Endothelial cell of umbilical vein (primary cell): Measurements from ENCODE around the gene ITGAE. TPM values are rescaled to one million over a fixed set of nuclear protein-coding genes. Genes with fewer than 3 reads are reported as not detected.

Experiments
- BruUV-seq: library from RNA; stranded (reverse); fragments of 400-500 nt; replicated peaks from 2 replicates; lab custom pipeline; 2021; lab: Mats Ljungman, UMichigan
- CTCF ChIA-PET: fragments of 300-600, 350-600 bp; sonication (Branson Sonifier 250); formaldehyde crosslinking; loops from one replicate; lab custom pipeline; 2021; ENCODE audit warnings: antibody characterized with exemption, inconsistent platforms; lab: Charles Lee
- POLR2A ChIA-PET: fragments of 300-600, 350-600 bp; sonication (Branson Sonifier 250); formaldehyde crosslinking; loops from one replicate; lab custom pipeline; 2021; ENCODE audit warnings: antibody characterized with exemption, inconsistent platforms; lab: Charles Lee
- DNase-seq: peaks from one replicate; pipeline ENCODE4 v3.0.0-alpha.2; 2011; ENCODE audit warnings: low read depth, low spot score
- FAIRE-seq: peaks from 2 replicates; lab custom pipeline; 2011; peaks lifted over from hg19 to GRCh38; lab: Jason Lieb, UNC
- H2AFZ ChIP-seq: 2 replicates; pipeline ENCODE4 v1.6.0; 2012; ENCODE audit warnings: low read depth, low read length, control low read depth, inconsistent platforms
- H3K27ac ChIP-seq: 2 replicates; pipeline ENCODE4 v1.5.1; 2011; ENCODE audit warnings: low read depth, mild to moderate bottlenecking, control low read depth, low read length, moderate library complexity; ENCODE audit not compliant: insufficient read depth
- H3K27me3 ChIP-seq, 2 experiments: 2 replicates each; pipeline versions ENCODE4 v1.6.0 to v1.6.1; 2011; ENCODE audit warnings: low read length in 2 of 2, mixed read lengths in 1 of 2; ENCODE audit not compliant: control insufficient read depth in 2 of 2, insufficient read depth in 2 of 2
- H3K36me3 ChIP-seq, 2 experiments: 2 replicates in 1 of 2; 3 replicates in 1 of 2; pipeline ENCODE4 v1.5.1; 2011; ENCODE audit warnings: low read length in 2 of 2, mild to moderate bottlenecking in 1 of 2, moderate library complexity in 1 of 2; ENCODE audit not compliant: control insufficient read depth in 2 of 2, insufficient read depth in 2 of 2; ENCODE audit errors: extremely low read depth in 1 of 2
- H3K4me1 ChIP-seq: 3 replicates; pipeline ENCODE4 v1.5.1; 2011; ENCODE audit warnings: mild to moderate bottlenecking, low read length; ENCODE audit not compliant: control insufficient read depth, insufficient read depth; ENCODE audit errors: extremely low read depth
- H3K4me2 ChIP-seq: 2 replicates; pipeline ENCODE4 v1.6.1; 2011; ENCODE audit warnings: low read length, control low read depth, mixed read lengths; ENCODE audit not compliant: insufficient read depth
- H3K4me3 ChIP-seq, 3 experiments: fragments of 200-600 bp in 1 of 3; sonication (generic), shearing (Covaris generic) in 1 of 3; replicated peaks in 1 of 3; 2 replicates each; pipeline ENCODE4 v1.5.1; 2011 to 2016; ENCODE audit warnings: control low read depth in 3 of 3, low read length in 3 of 3, mild to moderate bottlenecking in 2 of 3, inconsistent platforms in 1 of 3, low read depth in 1 of 3, moderate library complexity in 1 of 3; ENCODE audit not compliant: insufficient read depth in 1 of 3
- H3K79me2 ChIP-seq: 2 replicates; pipeline ENCODE4 v1.6.0; 2012; ENCODE audit warnings: low read length, inconsistent platforms; ENCODE audit not compliant: control insufficient read depth, insufficient read depth
- H3K9ac ChIP-seq: replicated peaks from 2 replicates; pipeline ENCODE3; 2011; ENCODE audit warnings: low read length, control low read depth; ENCODE audit not compliant: insufficient read depth; ENCODE audit errors: extremely low read depth
- H3K9me1 ChIP-seq: replicated peaks from 3 replicates; pipeline ENCODE4 v1.6.0; 2011; ENCODE audit warnings: mild to moderate bottlenecking, low read length; ENCODE audit not compliant: control insufficient read depth, insufficient read depth; ENCODE audit errors: extremely low read depth
- H3K9me3 ChIP-seq: replicated peaks from 2 replicates; pipeline ENCODE4 v1.5.1; 2012; ENCODE audit warnings: low read length, inconsistent platforms; ENCODE audit not compliant: control insufficient read depth, insufficient read depth
- H4K20me1 ChIP-seq: replicated peaks from 2 replicates; pipeline ENCODE3; 2011; ENCODE audit warnings: mild to moderate bottlenecking, low read length; ENCODE audit not compliant: control insufficient read depth, insufficient read depth; ENCODE audit errors: extremely low read depth
- FOS ChIP-seq: IDR thresholded peaks from 2 replicates; pipeline ENCODE4 v1.6.1; 2011; ENCODE audit warnings: mild to moderate bottlenecking, low read length, moderate library complexity, borderline replicate concordance; ENCODE audit not compliant: insufficient read depth
- MYC ChIP-seq: IDR thresholded peaks from one replicate; pipeline ENCODE4 v1.6.1; 2011; ENCODE audit warnings: mild to moderate bottlenecking, low read depth, low read length
- POLR2A ChIP-seq: IDR thresholded peaks from 2 replicates; pipeline ENCODE4 v1.6.1; 2012; ENCODE audit warnings: low read depth, mild to moderate bottlenecking, control low read depth, low read length
- POLR2AphosphoS5 ChIP-seq: IDR thresholded peaks from 2 replicates; pipeline ENCODE4 v1.6.1; 2012; ENCODE audit warnings: low read depth, mild to moderate bottlenecking, control low read depth, low read length, moderate library complexity; ENCODE audit not compliant: insufficient read depth
- dilution Hi-C: fragments of 300-500 bp; cut with MboI; formaldehyde crosslinking; loops from one replicate; pipeline ENCODE4 v1.15.0; 2019; ENCODE audit warnings: low sequenced_read_pairs; ENCODE audit not compliant: extremely low pct_ligation_motif_present
- intact Hi-C: fragments of 100-400 bp; cut with micrococcal nuclease; formaldehyde crosslinking; loops from one replicate; pipeline ENCODE4 v1.10.0; 2022
- polyA plus RNA-seq, 4 experiments: library from polyadenylated mRNA; depleted of rRNA in 3 of 4; stranded (reverse) in 3 of 4; unstranded in 1 of 4; fragments of >200 nt; gene quantifications; 2 replicates each; pipeline versions ENCODE4 v1.2.1 to v1.2.3, GENCODE V29; 2011 to 2012; ENCODE audit warnings: missing spikeins in 1 of 4
- total RNA-seq: library from RNA; stranded (reverse); gene quantifications from 2 replicates; pipeline ENCODE4 v1.2.3, GENCODE V29; 2021
- TF ChIP-seq, protein P1 (sequence below), 2 donors: IDR thresholded peaks; 1 replicate in 1 of 2; 2 replicates in 1 of 2; pipeline ENCODE4 v1.5.1; 2011; ENCODE audit warnings: low read length in 2 of 2, mild to moderate bottlenecking in 2 of 2, moderate library complexity in 2 of 2, control low read depth in 1 of 2, inconsistent platforms in 1 of 2, low read depth in 1 of 2; ENCODE audit not compliant: insufficient read depth in 1 of 2; ENCODE audit errors: extremely low read depth in 1 of 2

The ITGAE gene
- total and polyA plus RNA-seq, 2 donors (not counting 3 experiments of a cell fraction or from before 2014, with no cell fraction given), result 29.6 to 71.6 TPM

- H3K9me1 ChIP-seq, result no peaks in the 10 kb centered on the region
- intact Hi-C loops, result no loop called here
- H2AFZ ChIP-seq, result no peak overlapping the region
- no peak overlapping the region for H3K4me3 ChIP-seq
- no peaks in the 10 kb centered on the region for H4K20me1 ChIP-seq
- no peaks in the 10 kb centered on the region for H3K79me2 ChIP-seq
- no peaks in the 10 kb centered on the region for H3K9me3 ChIP-seq
- ChIA-PET POLR2A (no interaction called here), CTCF (interaction anchor here (1.0 to 2.8 kb wide), 2 partner anchors 45 to 59 kb away, joined by 4 to 9 read pairs; partner anchors contain the start of gene HASPIN)
- no peaks in the 10 kb centered on the region for H3K36me3 ChIP-seq
- peaks cover 0 to 4% of the 10 kb centered on the region in 2 experiments for H3K27me3 ChIP-seq
- H3K4me2 ChIP-seq, result no peak overlapping the region
- no peak overlapping the region for H3K27ac ChIP-seq
- DNase-seq (no peak), FAIRE-seq (no peak)
- TF ChIP-seq POLR2AphosphoS5 (no peak), FOS (no peak), MYC (no peak), POLR2A (no peak)
- TF ChIP-seq, protein P1, sequence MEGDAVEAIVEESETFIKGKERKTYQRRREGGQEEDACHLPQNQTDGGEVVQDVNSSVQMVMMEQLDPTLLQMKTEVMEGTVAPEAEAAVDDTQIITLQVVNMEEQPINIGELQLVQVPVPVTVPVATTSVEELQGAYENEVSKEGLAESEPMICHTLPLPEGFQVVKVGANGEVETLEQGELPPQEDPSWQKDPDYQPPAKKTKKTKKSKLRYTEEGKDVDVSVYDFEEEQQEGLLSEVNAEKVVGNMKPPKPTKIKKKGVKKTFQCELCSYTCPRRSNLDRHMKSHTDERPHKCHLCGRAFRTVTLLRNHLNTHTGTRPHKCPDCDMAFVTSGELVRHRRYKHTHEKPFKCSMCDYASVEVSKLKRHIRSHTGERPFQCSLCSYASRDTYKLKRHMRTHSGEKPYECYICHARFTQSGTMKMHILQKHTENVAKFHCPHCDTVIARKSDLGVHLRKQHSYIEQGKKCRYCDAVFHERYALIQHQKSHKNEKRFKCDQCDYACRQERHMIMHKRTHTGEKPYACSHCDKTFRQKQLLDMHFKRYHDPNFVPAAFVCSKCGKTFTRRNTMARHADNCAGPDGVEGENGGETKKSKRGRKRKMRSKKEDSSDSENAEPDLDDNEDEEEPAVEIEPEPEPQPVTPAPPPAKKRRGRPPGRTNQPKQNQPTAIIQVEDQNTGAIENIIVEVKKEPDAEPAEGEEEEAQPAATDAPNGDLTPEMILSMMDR (IDR thresholded peaks at IDR 0.05; ENCODE audit: extremely low read depth in 1 of 2, insufficient read depth in 1 of 2, low read depth in 1 of 2, low read length in 2 of 2), result no peak
- dilution Hi-C loops, result no loop called here
- H3K4me1 ChIP-seq, result no peaks in the 10 kb centered on the region
- H3K9ac ChIP-seq, result no peak overlapping the region
- BruUV-seq, result no TSS peak
These were observed 122.7 kb downstream of the ITGAE start for GRCh38 chr17:3678095-3678820.
